HepG2 (cell line): Measurements from ENCODE around the gene TMEM134. TPM values are rescaled to one million over a fixed set of nuclear protein-coding genes. Genes with fewer than 3 reads are reported as not detected.

Source experiments
- ARNTL ChIP-seq: sonication (generic); formaldehyde crosslinking; IDR thresholded peaks from 2 replicates; pipeline ENCODE4 v1.4.0; 2020; ENCODE audit warnings: mild to moderate bottlenecking, missing genetic modification reagents
- BRCA1 ChIP-seq: sonication (generic); formaldehyde crosslinking; IDR thresholded peaks from 2 replicates; pipeline ENCODE4 v1.4.0; 2020; ENCODE audit warnings: missing genetic modification reagents
- CEBPG ChIP-seq: IDR thresholded peaks from 2 replicates; pipeline ENCODE4 v1.6.1; 2016
- CREM ChIP-seq, 2 experiments: sonication (generic) in 1 of 2; formaldehyde crosslinking in 1 of 2; IDR thresholded peaks; 2 replicates each; pipeline versions ENCODE4 v1.4.0 to v1.6.1; 2016 to 2020; ENCODE audit warnings: antibody characterized with exemption in 1 of 2, mild to moderate bottlenecking in 1 of 2, missing genetic modification reagents in 1 of 2
- ELF3 ChIP-seq: IDR thresholded peaks from 2 replicates; pipeline ENCODE4 v1.6.1; 2016; ENCODE audit warnings: missing genetic modification reagents, missing compliant biosample characterization
- KDM2A ChIP-seq: sonication (generic); formaldehyde crosslinking; IDR thresholded peaks from 2 replicates; pipeline ENCODE4 v1.4.0; 2020; ENCODE audit warnings: low read depth, missing genetic modification reagents, borderline replicate concordance
- MLLT10 ChIP-seq: sonication (generic); formaldehyde crosslinking; IDR thresholded peaks from 2 replicates; pipeline ENCODE4 v1.4.0; 2020; ENCODE audit warnings: missing genetic modification reagents
- NFE2L2 ChIP-seq: fragments of 150-350 bp; IDR thresholded peaks from 2 replicates; pipeline ENCODE4 v1.6.1; 2014; ENCODE audit warnings: low read length
- NR1H2 ChIP-seq: sonication (generic); formaldehyde crosslinking; IDR thresholded peaks from 2 replicates; pipeline ENCODE4 v1.8.1; 2022; ENCODE audit warnings: low read depth, missing genetic modification reagents, borderline replicate concordance
- PAWR ChIP-seq: sonication (generic); formaldehyde crosslinking; IDR thresholded peaks from 2 replicates; pipeline ENCODE4 v1.4.0; 2020; ENCODE audit warnings: missing genetic modification reagents, mild to moderate bottlenecking, borderline replicate concordance
- SIN3A ChIP-seq: IDR thresholded peaks from 2 replicates; pipeline ENCODE4 v1.6.1; 2011; ENCODE audit warnings: low read depth, mild to moderate bottlenecking, control low read depth, low read length, borderline replicate concordance
- SKIL ChIP-seq: sonication (generic); formaldehyde crosslinking; IDR thresholded peaks from 2 replicates; pipeline ENCODE4 v1.8.0; 2022; ENCODE audit warnings: missing genetic modification reagents, mild to moderate bottlenecking, moderate library complexity, borderline replicate concordance
- SMC3 ChIP-seq: IDR thresholded peaks from 2 replicates; pipeline ENCODE4 v1.6.1; 2011; ENCODE audit warnings: low read length, improper control_type of control experiment
- SRF ChIP-seq: IDR thresholded peaks from 2 replicates; pipeline ENCODE4 v1.6.1; 2011; ENCODE audit warnings: mild to moderate bottlenecking, low read depth, low read length, moderate library complexity
- ZFP1 ChIP-seq: IDR thresholded peaks from 2 replicates; pipeline ENCODE4 v1.6.1; 2016
- ZMAT5 ChIP-seq: sonication (generic); formaldehyde crosslinking; IDR thresholded peaks from 2 replicates; pipeline ENCODE4 v1.5.0; 2020; ENCODE audit warnings: mild to moderate bottlenecking, low read depth, missing genetic modification reagents, borderline replicate concordance
- ZNF205 ChIP-seq: IDR thresholded peaks from 2 replicates; pipeline ENCODE4 v1.6.1; 2018; ENCODE audit warnings: missing biosample characterization, missing genetic modification reagents
- ZNF335 ChIP-seq: sonication (generic); formaldehyde crosslinking; IDR thresholded peaks from 2 replicates; pipeline ENCODE4 v1.4.0; 2020; ENCODE audit warnings: missing genetic modification reagents
- ZNF430 ChIP-seq: sonication (generic); formaldehyde crosslinking; IDR thresholded peaks from 2 replicates; pipeline ENCODE4 v1.9.0; 2021; ENCODE audit warnings: mild to moderate bottlenecking, missing genetic modification reagents
- ZNF563 ChIP-seq: sonication (generic); formaldehyde crosslinking; IDR thresholded peaks from 2 replicates; pipeline ENCODE4 v1.8.0; 2022; ENCODE audit warnings: mild to moderate bottlenecking, moderate library complexity, missing genetic modification reagents
- ZNF576 ChIP-seq: sonication (generic); formaldehyde crosslinking; IDR thresholded peaks from 2 replicates; pipeline ENCODE4 v1.4.0; 2020; ENCODE audit warnings: mild to moderate bottlenecking, missing genetic modification reagents
- ZNF878 ChIP-seq: sonication (generic); formaldehyde crosslinking; IDR thresholded peaks from 2 replicates; pipeline ENCODE4 v1.8.1; 2023; ENCODE audit warnings: mild to moderate bottlenecking, missing genetic modification reagents, moderate library complexity
- ZSCAN5A ChIP-seq: sonication (generic); formaldehyde crosslinking; IDR thresholded peaks from 2 replicates; pipeline ENCODE4 v1.8.0; 2022; ENCODE audit warnings: mild to moderate bottlenecking, missing genetic modification reagents, borderline replicate concordance
- polyA plus RNA-seq, 8 experiments: library from polyadenylated mRNA; depleted of rRNA in 3 of 8; stranded (reverse) in 7 of 8; unstranded in 1 of 8; fragments of >200 nt; fragmentation: Illumina TruSeq in 4 of 8; extraction: Trizol in 4 of 8; gene quantifications; 2 replicates each; pipeline versions ENCODE4 v1.2.1 to v1.2.3, GENCODE V29; 2011 to 2016; ENCODE audit warnings: low read depth in 4 of 8, missing spikeins in 1 of 8, mixed read lengths in 1 of 8; ENCODE audit not compliant: insufficient read depth in 1 of 8
- total RNA-seq, 5 experiments: library from RNA; depleted of rRNA; stranded (reverse); fragments of >200 nt; fragmentation: Illumina TruSeq; extraction: Trizol; gene quantifications; 2 replicates each; pipeline ENCODE4 v1.2.3, GENCODE V29; 2016; ENCODE audit warnings: low read depth in 1 of 5

The TMEM134 gene
- total and polyA plus RNA-seq, 2 of the 13 experiments (the other 11 are each of a cell fraction or from before 2014, with no cell fraction given) = 6.9 to 26.9 TPM

GRCh38 chr11:67468759-67469507 lies at the start of gene TMEM134 (continued):
- no peak for TF ChIP-seq SKIL (CRISPR knock-in tag)
- no peak for TF ChIP-seq ZSCAN5A
- peak; percentile 94 for TF ChIP-seq KDM2A (CRISPR knock-in tag)
- TF ChIP-seq ARNTL = peak; percentile 86
- TF ChIP-seq CEBPG (CRISPR knock-in tag) = peak; percentile 13; the same call in 1 of the 2 replicates
- TF ChIP-seq NR1H2 (CRISPR knock-in tag) = 0 out of 2 replicates have a peak, but pooled peaks have one; percentile 31
- 0 out of 2 replicates have a peak, but pooled peaks have one; percentile 31 for TF ChIP-seq CREM (IDR thresholded peaks at IDR 0.05)
- TF ChIP-seq CREM (CRISPR knock-in tag; IDR thresholded peaks at IDR 0.05) = no peak
- no peak; the same call in 1 of the 2 replicates for TF ChIP-seq ZNF878
- peak; percentile 68 for TF ChIP-seq ZNF430 (CRISPR knock-in tag)
- no peak for TF ChIP-seq ZNF576 (CRISPR knock-in tag)
- TF ChIP-seq MLLT10 = no peak
- TF ChIP-seq SRF = peak; percentile 92
- peak; percentile 58; the same call in 1 of the 2 replicates for TF ChIP-seq SIN3A
- TF ChIP-seq NFE2L2 = no peak
- TF ChIP-seq ZFP1 (CRISPR knock-in tag) = no peak
- peak; percentile 55; the same call in 1 of the 2 replicates for TF ChIP-seq ELF3 (CRISPR knock-in tag)
- peak; percentile 72; the same call in 1 of the 2 replicates for TF ChIP-seq ZNF563 (CRISPR knock-in tag)
- no peak for TF ChIP-seq SMC3
- TF ChIP-seq PAWR (CRISPR knock-in tag) = no peak
- TF ChIP-seq BRCA1 = no peak
- peak; percentile 53; the same call in 1 of the 2 replicates for TF ChIP-seq ZNF205 (CRISPR knock-in tag)
- TF ChIP-seq ZNF335 = 0 out of 2 replicates have a peak, but pooled peaks have one; percentile 22
- no peak for TF ChIP-seq ZMAT5 (CRISPR knock-in tag)
